ENCODE data around the gene HOXB9. TPM values are rescaled to one million over a fixed set of nuclear protein-coding genes. Genes with fewer than 3 reads are reported as not detected.

The HOXB9 gene
- total and polyA plus RNA-seq, 2 experiments from 2014 or later: not detected

- peaks cover 53% of the 10 kb centered on the region for H3K4me1 ChIP-seq (ENCODE audit: insufficient read depth)
Observed at GRCh38 chr17:48594538-48595277, 31.4 kb downstream of the HOXB9 start.

DNA sequence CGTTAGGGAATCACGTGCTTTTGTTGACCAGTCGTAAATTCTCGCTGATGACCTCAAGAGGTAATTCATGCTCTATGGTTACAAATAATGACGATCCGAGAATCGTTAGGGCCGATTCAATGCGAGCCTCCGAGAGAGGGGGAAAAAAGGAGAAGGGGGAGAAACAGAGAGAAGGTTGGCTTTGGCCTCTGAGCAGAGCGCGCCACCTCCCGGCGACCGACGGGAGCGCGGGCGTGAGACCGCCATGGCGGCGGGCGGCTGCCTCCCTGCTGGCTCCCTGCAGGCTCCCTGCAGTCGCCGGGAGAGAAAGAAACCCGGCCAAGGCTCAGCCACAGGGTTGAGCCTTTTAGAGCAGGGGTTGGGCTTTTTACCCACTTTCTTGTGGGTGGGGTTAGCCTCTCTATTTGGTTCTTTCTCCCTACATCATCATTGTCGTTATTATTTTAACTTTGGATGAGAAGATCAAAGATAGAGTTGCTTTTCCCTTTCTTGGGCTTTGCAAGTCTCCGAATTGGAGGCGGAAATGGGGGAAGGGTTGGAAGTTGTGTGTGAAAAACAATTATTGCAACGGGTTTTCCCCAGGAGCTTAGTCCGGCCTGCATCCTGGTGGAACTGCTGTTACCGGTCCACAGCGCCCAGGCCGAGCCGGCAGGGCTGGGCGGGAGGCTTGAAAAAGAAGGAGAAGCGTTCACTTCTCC, 32.2 kb downstream of the HOXB9 start:
- Histone ChIP-seq H3F3A (replicated peaks; ENCODE audit: low read depth) (peaks cover 51% of the 10 kb centered on the region), H3K36me3 (ENCODE audit: insufficient read depth) (no peaks in the 10 kb centered on the region), H2AFZ (no peak overlapping the region), H3K4me2 (peak overlapping the region; percentile 69), H3K4me3 (peak overlapping the region; percentile 37), H3K4me1 (ENCODE audit: insufficient read depth) (peaks cover 61% of the 10 kb centered on the region), H3K27me3 (ENCODE audit: insufficient read depth) (peaks cover 100% of the 10 kb centered on the region), H4K20me1 (replicated peaks; ENCODE audit: insufficient read depth) (peaks cover 42% of the 10 kb centered on the region), H3K79me2 (replicated peaks; ENCODE audit: insufficient read depth) (no peaks in the 10 kb centered on the region), H3K9me2 (ENCODE audit: insufficient read depth) (no peaks in the 10 kb centered on the region), H3K27ac (ENCODE audit: low read depth) (no peak overlapping the region)
- H3K27ac Mint-ChIP-seq: no peak overlapping the region
- peak overlapping the region; percentile 56 for H3K4me3 Mint-ChIP-seq
- H3K36me3 Mint-ChIP-seq (ENCODE audit: low read depth): peaks cover 3% of the 10 kb centered on the region; the same call in 1 of the 3 replicates
- H3K27me3 Mint-ChIP-seq (ENCODE audit: insufficient read depth, low read depth, poor library complexity): peaks cover 100% of the 10 kb centered on the region
- H3K4me1 Mint-ChIP-seq: peaks cover 43% of the 10 kb centered on the region
- H3K9me3 Mint-ChIP-seq: no peaks in the 10 kb centered on the region; the same call in 2 of the 3 replicates
- DNase-seq (ENCODE audit: low spot score) (peak; percentile 87), ATAC-seq (peak; percentile 51)
- TF ChIP-seq, protein P1, sequence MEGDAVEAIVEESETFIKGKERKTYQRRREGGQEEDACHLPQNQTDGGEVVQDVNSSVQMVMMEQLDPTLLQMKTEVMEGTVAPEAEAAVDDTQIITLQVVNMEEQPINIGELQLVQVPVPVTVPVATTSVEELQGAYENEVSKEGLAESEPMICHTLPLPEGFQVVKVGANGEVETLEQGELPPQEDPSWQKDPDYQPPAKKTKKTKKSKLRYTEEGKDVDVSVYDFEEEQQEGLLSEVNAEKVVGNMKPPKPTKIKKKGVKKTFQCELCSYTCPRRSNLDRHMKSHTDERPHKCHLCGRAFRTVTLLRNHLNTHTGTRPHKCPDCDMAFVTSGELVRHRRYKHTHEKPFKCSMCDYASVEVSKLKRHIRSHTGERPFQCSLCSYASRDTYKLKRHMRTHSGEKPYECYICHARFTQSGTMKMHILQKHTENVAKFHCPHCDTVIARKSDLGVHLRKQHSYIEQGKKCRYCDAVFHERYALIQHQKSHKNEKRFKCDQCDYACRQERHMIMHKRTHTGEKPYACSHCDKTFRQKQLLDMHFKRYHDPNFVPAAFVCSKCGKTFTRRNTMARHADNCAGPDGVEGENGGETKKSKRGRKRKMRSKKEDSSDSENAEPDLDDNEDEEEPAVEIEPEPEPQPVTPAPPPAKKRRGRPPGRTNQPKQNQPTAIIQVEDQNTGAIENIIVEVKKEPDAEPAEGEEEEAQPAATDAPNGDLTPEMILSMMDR (conservative IDR thresholded peaks at IDR 0.05; ENCODE audit: low read depth in 2 of 2): peak; percentile 80 to 91
- TF ChIP-seq EZH2 (IDR thresholded peaks at IDR 0.05; ENCODE audit: low read depth, unreplicated experiment) (peak; percentile 97), NANOG (IDR thresholded peaks at IDR 0.05; ENCODE audit: borderline replicate concordance) (no peak)

More at GRCh38 chr17:48594538-48595277, 31.4 kb downstream of the HOXB9 start:
- no peak for ATAC-seq
- TF ChIP-seq EZH2 (IDR thresholded peaks at IDR 0.05; ENCODE audit: low read depth, unreplicated experiment): peak; percentile 59
- no peak for TF ChIP-seq ZNF114 (CRISPR knock-in tag; IDR thresholded peaks at IDR 0.05)
- H4K20me1 ChIP-seq (replicated peaks; ENCODE audit: insufficient read depth): peaks cover 45% of the 10 kb centered on the region
- H3K4me3 Mint-ChIP-seq: no peak overlapping the region
- peaks cover 51% of the 10 kb centered on the region for H3F3A ChIP-seq (replicated peaks; ENCODE audit: low read depth)
- DNase-seq (ENCODE audit: low spot score): no peak
- peak overlapping the region; percentile 69 for H3K4me2 ChIP-seq
- H3K36me3 Mint-ChIP-seq (ENCODE audit: low read depth): peaks cover 3% of the 10 kb centered on the region; the same call in 1 of the 3 replicates
- peaks cover 40% of the 10 kb centered on the region for H3K4me1 Mint-ChIP-seq
- H2AFZ ChIP-seq: no peak overlapping the region
- H3K27me3 Mint-ChIP-seq (ENCODE audit: insufficient read depth, low read depth, poor library complexity): peaks cover 100% of the 10 kb centered on the region
- no peaks in the 10 kb centered on the region for H3K9me2 ChIP-seq (ENCODE audit: insufficient read depth)
- peak overlapping the region; percentile 37 for H3K4me3 ChIP-seq
- no peaks in the 10 kb centered on the region for H3K36me3 ChIP-seq (ENCODE audit: insufficient read depth)
- peaks cover 100% of the 10 kb centered on the region for H3K27me3 ChIP-seq (ENCODE audit: insufficient read depth)
- H3K79me2 ChIP-seq (replicated peaks; ENCODE audit: insufficient read depth): no peaks in the 10 kb centered on the region
- no peak overlapping the region for H3K27ac ChIP-seq (ENCODE audit: low read depth)
- no peak overlapping the region for H3K27ac Mint-ChIP-seq
- H3K9me3 Mint-ChIP-seq: no peaks in the 10 kb centered on the region; the same call in 2 of the 3 replicates
